Measurements from ENCODE around the gene OR4S2.

The OR4S2 gene

DNA sequence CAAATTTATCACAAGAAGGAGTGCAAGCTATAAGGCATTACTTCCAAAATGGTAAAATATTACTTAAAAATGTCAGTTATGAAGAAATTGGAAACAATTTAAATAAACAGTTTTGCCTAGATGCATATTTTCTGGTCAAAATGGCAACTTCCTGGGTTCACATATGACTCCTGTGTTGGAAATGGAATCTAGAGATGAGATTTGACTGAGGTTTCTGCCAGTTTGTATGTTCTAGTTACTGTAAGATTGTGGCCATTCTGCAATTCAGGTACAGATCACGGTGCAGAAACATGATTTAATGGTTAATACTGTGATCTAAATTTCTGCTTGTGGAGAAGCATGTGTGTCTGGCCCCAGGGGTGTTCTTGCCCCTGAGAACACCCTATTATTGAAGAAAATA lies 10.5 kb downstream of the OR4S2 start:
- no peak for DNase-seq (ENCODE audit: insufficient read length, low spot score)
- TF ChIP-seq, protein P1, sequence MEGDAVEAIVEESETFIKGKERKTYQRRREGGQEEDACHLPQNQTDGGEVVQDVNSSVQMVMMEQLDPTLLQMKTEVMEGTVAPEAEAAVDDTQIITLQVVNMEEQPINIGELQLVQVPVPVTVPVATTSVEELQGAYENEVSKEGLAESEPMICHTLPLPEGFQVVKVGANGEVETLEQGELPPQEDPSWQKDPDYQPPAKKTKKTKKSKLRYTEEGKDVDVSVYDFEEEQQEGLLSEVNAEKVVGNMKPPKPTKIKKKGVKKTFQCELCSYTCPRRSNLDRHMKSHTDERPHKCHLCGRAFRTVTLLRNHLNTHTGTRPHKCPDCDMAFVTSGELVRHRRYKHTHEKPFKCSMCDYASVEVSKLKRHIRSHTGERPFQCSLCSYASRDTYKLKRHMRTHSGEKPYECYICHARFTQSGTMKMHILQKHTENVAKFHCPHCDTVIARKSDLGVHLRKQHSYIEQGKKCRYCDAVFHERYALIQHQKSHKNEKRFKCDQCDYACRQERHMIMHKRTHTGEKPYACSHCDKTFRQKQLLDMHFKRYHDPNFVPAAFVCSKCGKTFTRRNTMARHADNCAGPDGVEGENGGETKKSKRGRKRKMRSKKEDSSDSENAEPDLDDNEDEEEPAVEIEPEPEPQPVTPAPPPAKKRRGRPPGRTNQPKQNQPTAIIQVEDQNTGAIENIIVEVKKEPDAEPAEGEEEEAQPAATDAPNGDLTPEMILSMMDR (IDR thresholded peaks at IDR 0.05; ENCODE audit: insufficient read depth, missing control alignments), result no peak
- no peak for FAIRE-seq

DNA sequence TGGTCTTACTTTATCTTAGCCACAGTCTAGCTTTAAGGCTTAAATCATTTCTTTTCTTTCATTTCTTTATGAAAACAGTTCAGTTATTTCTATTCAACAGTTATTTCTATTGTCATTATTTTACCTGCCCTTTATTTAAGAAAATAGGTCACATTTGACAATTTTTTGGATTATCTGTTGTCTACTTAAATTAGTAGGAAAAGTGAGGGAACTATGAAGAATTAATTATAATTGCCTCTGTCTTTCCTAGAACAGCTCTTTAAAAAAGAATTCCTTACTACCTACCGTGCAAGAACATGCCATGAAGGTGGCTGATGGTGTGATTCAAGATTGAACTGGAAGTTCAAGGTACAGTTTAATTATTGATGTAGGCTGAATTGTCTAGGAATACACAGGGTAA lies 13.8 kb downstream of the OR4S2 start, which contains the start of gene OR4C6:
Gene OR4C6 (plus strand): TSS at position 301 of the 400 bp plus-strand sequence. CDS start 2,966 bp downstream, outside the sequence.
- FAIRE-seq, result no peak
- TF ChIP-seq, protein P1 (IDR thresholded peaks at IDR 0.05; ENCODE audit: insufficient read depth, missing control alignments), result no peak
- DNase-seq (ENCODE audit: insufficient read length, low spot score), result no peak

DNA sequence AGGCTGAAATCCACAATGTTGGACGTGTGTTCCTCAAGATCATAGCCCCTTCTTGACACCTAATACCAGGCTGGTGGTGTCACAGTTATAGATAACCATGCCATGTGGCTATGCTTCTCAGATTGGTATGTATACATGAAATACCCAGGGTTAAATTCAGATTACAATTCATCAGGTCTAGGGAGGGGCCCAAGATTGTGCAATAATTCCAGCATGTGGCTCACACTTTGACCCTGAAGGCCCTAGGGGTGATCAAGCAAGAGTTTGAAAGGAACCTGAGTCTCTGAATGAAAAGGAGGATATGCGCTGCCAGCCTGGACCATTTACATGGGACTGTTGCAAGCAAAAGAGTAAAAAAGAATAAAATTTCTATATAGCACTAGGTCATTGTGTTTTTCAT lies 21.2 kb downstream of the OR4S2 start:
- no peak for FAIRE-seq
- TF ChIP-seq, protein P1 (IDR thresholded peaks at IDR 0.05; ENCODE audit: insufficient read depth, missing control alignments), result no peak
- no peak for DNase-seq (ENCODE audit: insufficient read length, low spot score)

DNA sequence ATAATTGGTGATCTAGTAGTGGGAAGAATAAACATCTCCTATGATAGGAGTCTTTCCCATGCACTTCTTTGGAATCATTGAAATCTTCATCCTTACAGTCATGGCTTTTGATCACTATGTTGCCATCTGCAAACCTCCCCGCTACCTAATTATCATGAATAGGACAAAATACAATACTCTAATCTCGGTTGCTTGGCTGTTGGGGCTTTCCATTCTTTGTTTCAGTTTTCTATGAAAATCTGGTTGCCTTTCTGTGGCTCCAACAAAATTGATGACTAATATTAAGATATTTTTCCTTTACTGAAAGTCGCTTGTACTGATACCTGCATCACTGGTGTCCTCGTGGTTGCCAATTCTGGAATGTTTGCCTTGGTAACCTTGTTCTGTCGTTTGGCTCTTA lies 25.7 kb downstream of the OR4S2 start:
- TF ChIP-seq, protein P1 (IDR thresholded peaks at IDR 0.05; ENCODE audit: insufficient read depth, missing control alignments), result no peak
- DNase-seq (ENCODE audit: insufficient read length, low spot score) (no peak), FAIRE-seq (no peak)

DNA sequence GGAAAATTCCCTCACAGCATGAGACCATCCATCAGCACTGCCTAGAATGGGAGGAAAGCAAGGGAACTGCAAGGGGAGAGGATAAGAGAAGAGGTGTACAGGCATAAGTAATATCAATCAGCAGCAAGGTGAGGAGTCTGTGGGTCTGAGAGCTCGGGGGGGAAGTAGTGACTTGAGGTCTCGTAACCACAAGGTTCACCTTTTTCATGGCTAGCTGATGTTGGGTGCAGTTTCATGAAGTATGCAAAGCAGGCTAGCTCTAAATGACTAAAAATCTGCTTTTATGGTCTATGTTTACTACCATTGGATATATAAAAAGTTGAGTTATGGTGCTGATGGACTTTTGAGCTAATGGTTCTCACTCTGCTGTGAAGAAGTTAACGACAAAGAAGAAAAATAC lies 49.7 kb downstream of the OR4S2 start:
- FAIRE-seq (no peak), DNase-seq (ENCODE audit: insufficient read length, low spot score) (no peak)
- TF ChIP-seq, protein P1 (IDR thresholded peaks at IDR 0.05; ENCODE audit: insufficient read depth, missing control alignments), result no peak

DNA sequence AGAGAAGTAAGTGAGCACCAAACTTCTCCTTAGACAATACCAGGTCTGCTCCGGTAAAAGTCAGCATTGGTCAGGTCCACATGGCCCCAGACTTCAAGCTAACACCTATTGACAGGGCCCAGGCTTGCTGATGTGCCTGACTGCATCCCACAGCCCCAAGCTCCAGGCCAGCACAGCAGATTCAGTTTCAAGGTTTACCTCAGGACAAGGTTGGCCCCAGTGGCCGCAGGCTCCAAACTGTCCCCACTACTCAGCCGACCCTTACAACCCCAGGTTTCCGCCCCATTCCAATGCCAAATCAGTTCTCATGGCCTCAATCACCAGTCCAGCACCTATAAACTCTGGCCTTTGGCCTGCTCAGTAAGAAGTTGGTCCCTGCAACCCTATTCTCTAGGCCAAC lies 53.3 kb downstream of the OR4S2 start:
- TF ChIP-seq, protein P1 (IDR thresholded peaks at IDR 0.05; ENCODE audit: insufficient read depth, missing control alignments), result no peak
- FAIRE-seq (no peak), DNase-seq (ENCODE audit: insufficient read length, low spot score) (no peak)
